Ectodermal cell (in vitro differentiated cells): Measurements from ENCODE around the gene SNAI1.

Source experiments
- H3K27ac ChIP-seq: 2 replicates; pipeline ENCODE4 v1.7.0; 2013; ENCODE audit warnings: mild to moderate bottlenecking, low read depth, low read length; ENCODE audit not compliant: insufficient read depth, poor library complexity, severe bottlenecking
- H3K27me3 ChIP-seq: 2 replicates; pipeline ENCODE4 v1.7.0; 2013; ENCODE audit warnings: mild to moderate bottlenecking, low read length; ENCODE audit not compliant: insufficient read depth, control insufficient read depth, poor library complexity, severe bottlenecking
- H3K36me3 ChIP-seq: one replicate; pipeline ENCODE4 v1.7.0; 2013; ENCODE audit warnings: low read length; ENCODE audit not compliant: control insufficient read depth, insufficient read depth
- H3K4me1 ChIP-seq: one replicate; pipeline ENCODE4 v1.7.0; 2013; ENCODE audit warnings: low read length; ENCODE audit not compliant: control insufficient read depth, insufficient read depth
- H3K4me3 ChIP-seq: 2 replicates; pipeline ENCODE4 v1.7.0; 2013; ENCODE audit warnings: low read depth, low read length, control low read depth; ENCODE audit not compliant: insufficient read depth
- H3K9me3 ChIP-seq: 2 replicates; pipeline ENCODE4 v1.7.0; 2013; ENCODE audit warnings: mild to moderate bottlenecking, low read length, moderate library complexity; ENCODE audit not compliant: control insufficient read depth
- WGBS, 2 experiments: methylation state at CpG; one replicate each; pipeline ENCODE4 v1.1.7; 2013; ENCODE audit warnings: missing lambda C conversion rate in 2 of 2; 5-methylcytosine and 5-hydroxymethylcytosine counted together

Gene SNAI1

GRCh38 chr20:50012282-50013263, 29.8 kb downstream of the SNAI1 start:
- no peak overlapping the region for H3K4me3 ChIP-seq
- H3K36me3 ChIP-seq = no peaks in the 10 kb centered on the region
- H3K27me3 ChIP-seq = peaks cover 23% of the 10 kb centered on the region
- peaks cover 14% of the 10 kb centered on the region for H3K4me1 ChIP-seq
- 71 to 73% methylated on average over 12 of the region's 12 CpGs for WGBS, 2 experiments
- H3K27ac ChIP-seq = no peak overlapping the region
- H3K9me3 ChIP-seq = no peaks in the 10 kb centered on the region

GRCh38 chr20:50013976-50014375, 31.2 kb downstream of the SNAI1 start:
- no peaks in the 10 kb centered on the region for H3K36me3 ChIP-seq
- peaks cover 14% of the 10 kb centered on the region for H3K4me1 ChIP-seq
- H3K27ac ChIP-seq = no peak overlapping the region
- H3K9me3 ChIP-seq = no peaks in the 10 kb centered on the region
- peaks cover 21% of the 10 kb centered on the region for H3K27me3 ChIP-seq
- 91 to 92% methylated on average over 7 of the region's 7 CpGs for WGBS, 2 experiments
- no peak overlapping the region for H3K4me3 ChIP-seq

DNA sequence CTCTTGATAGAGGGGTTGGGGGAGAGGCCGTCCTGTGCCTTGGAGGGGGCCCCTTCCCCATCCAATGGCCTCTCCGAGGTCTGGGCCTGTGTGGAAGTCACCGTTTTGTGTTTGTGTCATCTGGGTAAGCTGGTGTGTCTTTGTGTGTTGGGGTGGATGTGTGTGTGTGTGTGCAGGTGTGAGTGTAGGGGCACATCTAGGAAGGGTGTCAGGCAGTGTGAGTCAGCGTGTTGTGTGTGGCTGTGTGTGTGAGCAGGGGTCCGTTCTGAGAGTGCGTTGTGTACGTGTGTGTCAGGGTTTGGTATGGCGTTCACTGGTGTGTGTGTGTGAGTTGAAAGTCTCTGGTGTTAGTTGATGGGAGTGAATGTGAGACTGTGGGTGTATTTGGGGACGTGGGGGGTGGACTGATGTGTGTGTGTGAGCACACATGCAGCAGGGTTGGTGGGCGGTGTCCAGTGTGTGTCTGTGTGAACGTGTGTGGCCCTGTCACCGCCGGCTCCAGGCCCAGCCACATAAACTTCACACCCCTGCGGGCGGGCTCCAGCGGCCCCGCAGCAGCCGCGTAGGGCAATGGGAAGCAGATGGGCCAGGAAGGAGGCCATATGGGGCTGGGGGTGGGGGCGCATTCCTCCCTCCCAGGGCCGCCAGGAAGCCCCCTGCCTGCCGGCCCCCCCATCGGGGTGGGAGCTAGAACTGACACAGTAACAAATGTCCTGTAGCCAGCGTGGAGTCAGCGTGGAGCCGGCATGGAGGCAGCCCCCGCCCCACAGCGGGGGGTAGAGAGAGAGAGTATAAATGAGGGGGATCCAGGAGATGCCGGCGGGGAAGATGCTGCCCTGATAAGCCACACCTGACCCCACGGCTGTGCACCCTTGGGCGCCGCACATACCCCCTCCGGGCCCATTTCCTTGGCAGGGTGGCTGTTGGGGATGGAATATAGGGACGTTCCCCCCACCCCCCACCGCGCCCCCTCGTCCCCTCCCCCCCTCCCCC, 32.1 kb downstream of the SNAI1 start:
- H3K4me1 ChIP-seq = peaks cover 10% of the 10 kb centered on the region
- WGBS, 2 experiments = 65 to 72% methylated on average over 33 to 34 of the region's 38 CpGs
- H3K27ac ChIP-seq = no peak overlapping the region
- no peak overlapping the region for H3K4me3 ChIP-seq
- peaks cover 12% of the 10 kb centered on the region for H3K27me3 ChIP-seq
- H3K9me3 ChIP-seq = no peaks in the 10 kb centered on the region
- H3K36me3 ChIP-seq = no peaks in the 10 kb centered on the region

GRCh38 chr20:50015636-50015992, 32.8 kb downstream of the SNAI1 start:
- Histone ChIP-seq H3K4me3 (no peak overlapping the region), H3K9me3 (no peaks in the 10 kb centered on the region), H3K27me3 (peaks cover 5% of the 10 kb centered on the region), H3K27ac (no peak overlapping the region), H3K4me1 (peaks cover 10% of the 10 kb centered on the region), H3K36me3 (no peaks in the 10 kb centered on the region)
- 89% methylated on average over 8 of the region's 8 CpGs for WGBS, 2 experiments

DNA sequence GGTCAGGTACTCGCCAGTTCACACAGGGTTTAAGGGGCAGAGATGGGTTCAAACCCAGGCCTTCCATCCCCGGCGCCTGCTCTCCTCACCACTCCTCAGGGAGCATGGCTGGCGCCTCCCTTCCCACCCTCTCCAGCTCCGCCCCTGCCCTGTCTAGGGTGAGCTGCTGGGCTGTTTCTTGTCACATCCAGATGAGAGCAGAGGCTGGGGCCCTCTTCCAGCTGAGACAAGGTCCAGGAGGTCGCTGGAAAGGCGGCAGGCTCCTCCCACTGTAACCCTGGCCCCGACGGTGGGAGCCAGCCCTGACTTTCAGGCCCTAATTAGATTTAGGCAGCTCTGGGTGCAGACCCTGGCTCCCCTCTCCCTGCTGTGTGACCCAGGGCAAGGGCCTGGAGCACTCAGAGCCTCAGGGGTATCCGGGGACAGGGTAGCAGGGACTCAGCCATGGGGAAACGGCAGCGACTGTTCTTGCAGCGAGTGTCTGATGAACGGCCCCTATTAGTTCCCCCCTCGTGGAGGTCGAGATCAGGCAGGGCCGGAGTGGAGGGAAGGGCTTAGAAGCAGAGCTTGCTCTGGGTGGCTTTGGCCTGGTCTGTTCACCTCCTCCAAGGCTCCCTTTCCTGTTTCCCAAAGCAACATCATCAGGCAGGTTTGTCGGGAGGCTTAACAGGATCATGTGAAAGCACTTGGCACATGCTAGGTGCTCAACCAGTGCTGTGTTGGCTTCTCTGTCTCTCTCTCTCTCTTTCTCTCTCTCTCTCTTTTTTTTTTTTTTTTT, 33.4 kb downstream of the SNAI1 start:
- Histone ChIP-seq H3K9me3 (no peaks in the 10 kb centered on the region), H3K4me1 (peaks cover 10% of the 10 kb centered on the region), H3K27ac (no peak overlapping the region), H3K36me3 (no peaks in the 10 kb centered on the region), H3K27me3 (no peaks in the 10 kb centered on the region), H3K4me3 (no peak overlapping the region)
- 60% methylated on average over 18 of the region's 18 CpGs for WGBS, 2 experiments

DNA sequence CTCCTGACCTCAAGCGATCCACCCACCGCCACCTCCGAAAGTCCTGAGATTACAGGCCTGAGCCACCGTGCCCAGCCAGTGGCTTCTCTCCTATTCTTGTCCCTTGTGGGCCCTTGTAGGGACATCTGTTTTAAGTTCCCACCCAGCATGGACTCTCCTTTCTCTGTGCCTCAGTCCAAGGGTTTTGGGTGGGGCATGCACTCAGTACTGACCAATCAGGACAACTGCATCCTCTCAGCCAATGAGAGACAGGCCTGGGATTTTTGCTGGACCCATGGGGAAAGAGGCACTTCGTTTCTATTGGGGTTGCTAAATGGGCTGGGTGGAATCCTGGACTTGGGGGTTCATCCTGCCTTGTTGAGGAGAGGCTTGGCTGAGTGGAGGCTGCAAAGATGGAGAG, 34.4 kb downstream of the SNAI1 start:
- Histone ChIP-seq H3K4me1 (peaks cover 10% of the 10 kb centered on the region), H3K4me3 (no peak overlapping the region), H3K27me3 (no peaks in the 10 kb centered on the region), H3K27ac (no peak overlapping the region), H3K36me3 (no peaks in the 10 kb centered on the region), H3K9me3 (no peaks in the 10 kb centered on the region)
- WGBS, 2 experiments = 90 to 92% methylated on average over 5 of the region's 5 CpGs

- no peaks in the 10 kb centered on the region for H3K36me3 ChIP-seq
- H3K9me3 ChIP-seq = no peaks in the 10 kb centered on the region
- no peak overlapping the region for H3K4me3 ChIP-seq
- H3K4me1 ChIP-seq = peaks cover 10% of the 10 kb centered on the region
- 91 to 94% methylated on average over 4 of the region's 4 CpGs for WGBS, 2 experiments
- H3K27me3 ChIP-seq = no peaks in the 10 kb centered on the region
- no peak overlapping the region for H3K27ac ChIP-seq
These were observed 34.9 kb downstream of the SNAI1 start for GRCh38 chr20:50017576-50018248.

GRCh38 chr20:50019466-50020256, 36.9 kb downstream of the SNAI1 start:
- Histone ChIP-seq H3K27ac (no peak overlapping the region), H3K36me3 (no peaks in the 10 kb centered on the region), H3K27me3 (no peaks in the 10 kb centered on the region), H3K4me3 (no peak overlapping the region), H3K4me1 (peaks cover 10% of the 10 kb centered on the region), H3K9me3 (no peaks in the 10 kb centered on the region)
- WGBS, 2 experiments = 90 to 92% methylated on average over 13 of the region's 13 CpGs

DNA sequence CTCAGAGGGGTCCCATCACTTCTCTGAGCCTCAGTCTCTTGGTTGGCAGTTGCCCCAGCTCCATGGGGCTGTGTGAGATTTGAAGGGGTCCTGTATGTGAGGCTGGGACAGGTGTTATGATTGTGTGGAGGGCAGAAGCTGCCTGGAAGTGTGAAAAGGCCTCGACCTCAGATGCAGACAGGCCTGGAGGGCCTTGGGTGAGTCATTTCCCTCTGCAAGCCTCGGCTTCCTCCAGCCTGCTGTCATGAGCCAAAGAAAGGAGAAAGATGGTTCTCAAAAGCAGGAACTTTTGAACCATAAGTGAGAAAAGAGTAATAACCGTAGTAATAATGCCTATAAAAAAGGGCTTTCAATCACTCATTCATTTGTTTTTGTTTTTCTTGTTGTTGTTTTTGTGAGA, 37.5 kb downstream of the SNAI1 start:
- WGBS, 2 experiments = 81 to 84% methylated on average over 3 of the region's 3 CpGs
- Histone ChIP-seq H3K4me3 (no peak overlapping the region), H3K36me3 (no peaks in the 10 kb centered on the region), H3K9me3 (no peaks in the 10 kb centered on the region), H3K4me1 (peaks cover 10% of the 10 kb centered on the region), H3K27me3 (no peaks in the 10 kb centered on the region), H3K27ac (no peak overlapping the region)
